ENCODE results near the gene SPAG17.

GRCh38 chr1:118190561-118190960, 5.5 kb upstream of the SPAG17 start:
- TF ChIP-seq CTCF (IDR thresholded peaks at IDR 0.05; ENCODE audit: insufficient read depth, low read depth, low read length) (no peak), EZH2 (IDR thresholded peaks at IDR 0.05; ENCODE audit: insufficient read depth, low read length) (no peak)

All from astrocyte (in vitro differentiated cells and primary cell).